H1 (cell line): ENCODE measurements around the gene GLCE. TPM values are rescaled to one million over a fixed set of nuclear protein-coding genes. Genes with fewer than 3 reads are reported as not detected.

Experiments
- CTCF ChIA-PET: fragments of 300-600 bp; sonication (Branson Sonifier 250); formaldehyde crosslinking; loops from one replicate; lab custom pipeline; 2021; ENCODE audit not compliant: partially characterized antibody; lab: Charles Lee
- POLR2A ChIA-PET: fragments of 300-600 bp; sonication (Branson Sonifier 250); formaldehyde crosslinking; loops from one replicate; lab custom pipeline; 2021; ENCODE audit warnings: inconsistent platforms; ENCODE audit not compliant: partially characterized antibody; lab: Charles Lee
- DNase-seq, 2 experiments: peaks; one replicate each; pipeline versions ENCODE4 v3.0.0 to v3.0.0-alpha.2; 2010 to 2022; ENCODE audit warnings: low spot score in 2 of 2, low read depth in 1 of 2, mixed read lengths in 1 of 2
- FAIRE-seq: peaks from 2 replicates; lab custom pipeline; 2011; peaks lifted over from hg19 to GRCh38; lab: Jason Lieb, UNC
- H2AFZ ChIP-seq: 2 replicates; pipeline ENCODE4 v1.8.1; 2012; ENCODE audit warnings: low read length, inconsistent platforms
- H2AK5ac ChIP-seq: 2 replicates; pipeline ENCODE4 v1.6.1; 2013; ENCODE audit warnings: low read depth, low read length
- H2BK120ac ChIP-seq: replicated peaks from 2 replicates; pipeline ENCODE3; 2013; ENCODE audit warnings: low read depth, low read length, inconsistent platforms
- H2BK12ac ChIP-seq: 2 replicates; pipeline ENCODE4 v1.6.1; 2013; ENCODE audit warnings: low read depth, low read length
- H2BK15ac ChIP-seq: 2 replicates; pipeline ENCODE4 v1.6.1; 2013; ENCODE audit warnings: low read length
- H2BK20ac ChIP-seq: 2 replicates; pipeline ENCODE4 v1.6.1; 2013; ENCODE audit warnings: low read length
- H2BK5ac ChIP-seq: 2 replicates; pipeline ENCODE4 v1.6.1; 2013; ENCODE audit warnings: low read depth, low read length
- H3K14ac ChIP-seq: 2 replicates; pipeline ENCODE4 v1.6.1; 2013; ENCODE audit warnings: inconsistent platforms; ENCODE audit not compliant: insufficient read length
- H3K18ac ChIP-seq: 2 replicates; pipeline ENCODE4 v1.6.1; 2013; ENCODE audit warnings: low read length; ENCODE audit errors: extremely low read depth
- H3K23ac ChIP-seq: 2 replicates; pipeline ENCODE4 v1.6.1; 2013; ENCODE audit warnings: inconsistent platforms; ENCODE audit not compliant: insufficient read length
- H3K23me2 ChIP-seq: 2 replicates; pipeline ENCODE4 v1.6.1; 2013; ENCODE audit warnings: low read depth, low read length
- H3K27ac ChIP-seq: 2 replicates; pipeline ENCODE4 v1.6.1; 2011; ENCODE audit warnings: low read depth, low read length, inconsistent platforms
- H3K27me3 ChIP-seq, 4 experiments: replicated peaks in 1 of 4; 1 replicate in 1 of 4; 2 replicates in 3 of 4; pipeline versions ENCODE4 v1.6.1 to v1.8.1; 2011 to 2013; ENCODE audit warnings: low read length in 3 of 4, mild to moderate bottlenecking in 3 of 4, inconsistent platforms in 2 of 4, mixed read lengths in 2 of 4, moderate library complexity in 1 of 4; ENCODE audit not compliant: control insufficient read depth in 3 of 4, insufficient read depth in 3 of 4; ENCODE audit errors: extremely low read depth in 1 of 4
- H3K36me3 ChIP-seq, 4 experiments: 2 replicates each; pipeline versions ENCODE4 v1.6.1 to v1.8.1; 2011 to 2013; ENCODE audit warnings: mild to moderate bottlenecking in 4 of 4, low read length in 3 of 4, moderate library complexity in 2 of 4, control low read depth in 1 of 4, inconsistent platforms in 1 of 4; ENCODE audit not compliant: insufficient read depth in 4 of 4, control insufficient read depth in 2 of 4
- H3K4ac ChIP-seq: replicated peaks from 2 replicates; pipeline ENCODE3; 2013; ENCODE audit warnings: low read length, low read depth, mixed read lengths, inconsistent platforms; ENCODE audit not compliant: insufficient read length
- H3K4me1 ChIP-seq, 4 experiments: replicated peaks in 1 of 4; 1 replicate in 1 of 4; 2 replicates in 3 of 4; pipeline versions ENCODE4 v1.6.1 to v1.8.1; 2011 to 2013; ENCODE audit warnings: low read length in 3 of 4, inconsistent platforms in 2 of 4, mixed read lengths in 1 of 4; ENCODE audit not compliant: insufficient read depth in 4 of 4, control insufficient read depth in 3 of 4
- H3K4me2 ChIP-seq, 2 experiments: 2 replicates each; pipeline versions ENCODE4 v1.6.1 to v1.8.1; 2011 to 2013; ENCODE audit warnings: low read depth in 2 of 2, low read length in 2 of 2, control low read depth in 1 of 2, inconsistent platforms in 1 of 2, mild to moderate bottlenecking in 1 of 2; ENCODE audit not compliant: insufficient read depth in 1 of 2
- H3K4me3 ChIP-seq, 4 experiments: fragments of 200-600, 300-600 bp in 1 of 4; sonication (generic), shearing (Covaris generic), sonication (Bioruptor Twin) in 1 of 4; 2 replicates each; pipeline versions ENCODE4 v1.5.1 to v1.8.1; 2011 to 2016; ENCODE audit warnings: low read length in 4 of 4, low read depth in 3 of 4, control low read depth in 2 of 4, inconsistent platforms in 2 of 4, mild to moderate bottlenecking in 2 of 4, mixed read lengths in 1 of 4, moderate library complexity in 1 of 4; ENCODE audit not compliant: insufficient read depth in 2 of 4; ENCODE audit errors: extremely low read depth in 1 of 4
- H3K56ac ChIP-seq: replicated peaks from 2 replicates; pipeline ENCODE3; 2013; ENCODE audit warnings: low read depth, mild to moderate bottlenecking, mixed read lengths, low read length, inconsistent platforms; ENCODE audit not compliant: insufficient read length
- H3K79me1 ChIP-seq: 2 replicates; pipeline ENCODE4 v1.6.1; 2013; ENCODE audit warnings: low read depth, low read length, control low read depth
- H3K79me2 ChIP-seq, 2 experiments: 2 replicates each; pipeline versions ENCODE4 v1.6.1 to v1.8.1; 2012 to 2013; ENCODE audit warnings: low read length in 2 of 2, mild to moderate bottlenecking in 2 of 2, inconsistent platforms in 1 of 2; ENCODE audit not compliant: insufficient read depth in 2 of 2, control insufficient read depth in 1 of 2
- H3K9ac ChIP-seq, 4 experiments: replicated peaks in 1 of 4; 1 replicate in 1 of 4; 2 replicates in 3 of 4; pipeline versions ENCODE4 v1.6.1 to v1.8.1; 2011 to 2013; ENCODE audit warnings: low read depth in 3 of 4, low read length in 3 of 4, control low read depth in 2 of 4, mild to moderate bottlenecking in 2 of 4, moderate library complexity in 2 of 4, inconsistent platforms in 1 of 4; ENCODE audit errors: extremely low read depth in 1 of 4
- H3K9me3 ChIP-seq, 2 experiments: 2 replicates each; pipeline versions ENCODE4 v1.6.1 to v1.8.1; 2012 to 2013; ENCODE audit warnings: mild to moderate bottlenecking in 2 of 2, moderate library complexity in 2 of 2, control low read depth in 1 of 2, inconsistent platforms in 1 of 2, low read depth in 1 of 2, low read length in 1 of 2, mixed read lengths in 1 of 2; ENCODE audit not compliant: insufficient read depth in 2 of 2
- H4K20me1 ChIP-seq, 2 experiments: replicated peaks in 1 of 2; 2 replicates each; pipeline versions ENCODE3 to v1.8.1; 2011 to 2013; ENCODE audit warnings: inconsistent platforms in 2 of 2, low read length in 2 of 2, mild to moderate bottlenecking in 1 of 2; ENCODE audit not compliant: insufficient read depth in 2 of 2, control insufficient read depth in 1 of 2
- H4K5ac ChIP-seq: 2 replicates; pipeline ENCODE4 v1.6.1; 2013; ENCODE audit warnings: low read length, low read depth, mixed read lengths, inconsistent platforms; ENCODE audit not compliant: insufficient read length
- H4K8ac ChIP-seq: 2 replicates; pipeline ENCODE4 v1.8.0; 2013; ENCODE audit warnings: mild to moderate bottlenecking, moderate library complexity, low read length, inconsistent platforms; ENCODE audit not compliant: insufficient read depth; ENCODE audit errors: extremely low read depth
- H4K91ac ChIP-seq: replicated peaks from 2 replicates; pipeline ENCODE3; 2013; ENCODE audit warnings: low read length, mixed read lengths, inconsistent platforms; ENCODE audit not compliant: insufficient read length
- JUND ChIP-seq: IDR thresholded peaks from 2 replicates; pipeline ENCODE4 v1.6.1; 2011; ENCODE audit warnings: mild to moderate bottlenecking, improper control_type of control experiment, low read length
- RNF2 ChIP-seq: fragments of 200-900, 300-1000 bp; sonication (generic); IDR thresholded peaks from 2 replicates; pipeline ENCODE4 v1.7.1; 2016; ENCODE audit warnings: borderline replicate concordance, low read depth, mild to moderate bottlenecking, antibody characterized with exemption, low read length; ENCODE audit not compliant: poor library complexity, severe bottlenecking; ENCODE audit errors: missing control alignments
- WGBS, 2 experiments: shearing (Covaris generic) in 1 of 2; methylation state at CpG; one replicate each; pipeline versions ENCODE4 v1.1.6 to v1.1.7; 2013 to 2015; ENCODE audit warnings: low lambda C conversion rate in 2 of 2, mixed read lengths in 2 of 2, inconsistent platforms in 1 of 2, low coverage in 1 of 2, missing lambda C conversion rate in 1 of 2; ENCODE audit not compliant: insufficient replicate concordance in 2 of 2, insufficient coverage in 1 of 2, insufficient read length in 1 of 2; ENCODE audit errors: extremely low coverage in 1 of 2, missing lambda C conversion rate in 1 of 2; 5-methylcytosine and 5-hydroxymethylcytosine counted together
- polyA plus RNA-seq, 7 experiments: library from polyadenylated mRNA; depleted of rRNA in 3 of 7; stranded (reverse) in 5 of 7; unstranded in 2 of 7; fragments of >200 nt in 5 of 7; fragments of 200-250 nt in 2 of 7; gene quantifications; 1 replicate in 5 of 7; 2 replicates in 1 of 7; 4 replicates in 1 of 7; pipeline versions ENCODE4 v1.2.1 to v1.2.3, GENCODE V29; 2011 to 2013; ENCODE audit warnings: missing spikeins in 2 of 7, mixed read lengths in 2 of 7
- total RNA-seq: library from RNA; stranded (reverse); fragmentation: NEBNext Ultra II Directional; extraction: Animal tissue kit (Norgen Biotek cat#: 25700); gene quantifications from 2 replicates; pipeline ENCODE4 v1.2.1, GENCODE V29; 2021

Gene GLCE
- total and polyA plus RNA-seq, 2 of the 8 experiments (the other 6 are each of a cell fraction or from before 2014, with no cell fraction given), result 17.1 to 22.7 TPM

DNA sequence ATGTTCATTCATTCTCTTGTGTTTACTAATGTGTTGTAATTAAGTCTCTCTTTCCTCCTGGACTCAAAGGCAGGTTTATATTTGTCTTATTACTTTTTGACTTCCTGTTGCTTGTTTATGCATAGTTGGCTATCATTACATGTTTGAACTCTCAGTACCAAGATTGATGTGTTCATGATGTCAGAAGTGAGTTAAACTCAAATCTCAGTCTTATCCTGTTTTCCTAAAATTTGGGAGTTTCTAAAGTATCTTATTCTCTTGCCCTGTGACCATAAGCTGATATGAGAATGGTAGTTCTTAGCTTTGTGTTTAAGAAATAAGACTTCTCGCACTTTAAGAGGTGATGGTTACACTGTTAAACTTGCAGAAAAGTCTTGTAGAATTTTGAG is 5.2 kb downstream of the GLCE start:
- no peak for TF ChIP-seq JUND
- no peak for TF ChIP-seq RNF2
- no peak for FAIRE-seq
- CTCF ChIA-PET, result interaction anchor here (2.2 kb wide), 1 partner anchor 59 kb away, joined by 5 read pairs; no protein-coding TSS in a partner anchor
- Histone ChIP-seq H2BK12ac (no peak overlapping the region), H3K79me1 (peaks cover 4% of the 10 kb centered on the region), H2AFZ (no peak overlapping the region), H2BK5ac (no peak overlapping the region), H4K91ac (no peak overlapping the region), H2BK20ac (no peak overlapping the region), H3K27ac (no peak overlapping the region), H4K8ac (no peak overlapping the region), H4K5ac (no peak overlapping the region), H2AK5ac (no peak overlapping the region), H2BK15ac (no peak overlapping the region), H3K56ac (no peak overlapping the region), H2BK120ac (no peak overlapping the region), H3K36me3 (no peaks in the 10 kb centered on the region), H3K23me2 (peaks cover 10% of the 10 kb centered on the region), H4K20me1 (peaks cover 10 to 19% of the 10 kb centered on the region in 2 experiments), H3K4me1 (0 out of 7 replicates have a peak, but pooled peaks cover 0 to 1% (median 0%) of the 10 kb centered on the region in 4 experiments), H3K9me3 (no peaks in the 10 kb centered on the region), H3K18ac (no peak overlapping the region), H3K14ac (no peak overlapping the region), H3K27me3 (no peaks in the 10 kb centered on the region; a peak in 2 of 7 replicates), H3K79me2 (peaks cover 0 to 89% of the 10 kb centered on the region in 2 experiments; a peak in 2 of 4 replicates), H3K4ac (no peak overlapping the region), H3K9ac (no peak overlapping the region), H3K4me3 (no peak overlapping the region), H3K4me2 (no peak overlapping the region), H3K23ac (no peak overlapping the region)
- DNase-seq, result no peak
- WGBS, 2 experiments, result 96% methylated on average over 1 of the region's 1 CpG; no CpG with 5 or more reads in 1 of the 2 experiments
- POLR2A ChIA-PET, result no interaction called here
